HG02938 (cell line): Measurements from ENCODE around the gene PSMC5.
"Not testable (repeated sequence)": the region's sequence is repeated elsewhere in the genome, so short reads cannot be mapped to it uniquely, and the experiment has no call there.

Experiments used
- ATAC-seq: cut with Tn5 transposase; IDR thresholded peaks from one replicate; pipeline ENCODE4 v1.9.1; 2021; ENCODE audit warnings: mild to moderate bottlenecking, moderate library complexity; ENCODE audit not compliant: unreplicated experiment

PSMC5 gene

GRCh38 chr17:63838631-63839171, 11.5 kb downstream of the PSMC5 start:
- no peak for ATAC-seq

DNA sequence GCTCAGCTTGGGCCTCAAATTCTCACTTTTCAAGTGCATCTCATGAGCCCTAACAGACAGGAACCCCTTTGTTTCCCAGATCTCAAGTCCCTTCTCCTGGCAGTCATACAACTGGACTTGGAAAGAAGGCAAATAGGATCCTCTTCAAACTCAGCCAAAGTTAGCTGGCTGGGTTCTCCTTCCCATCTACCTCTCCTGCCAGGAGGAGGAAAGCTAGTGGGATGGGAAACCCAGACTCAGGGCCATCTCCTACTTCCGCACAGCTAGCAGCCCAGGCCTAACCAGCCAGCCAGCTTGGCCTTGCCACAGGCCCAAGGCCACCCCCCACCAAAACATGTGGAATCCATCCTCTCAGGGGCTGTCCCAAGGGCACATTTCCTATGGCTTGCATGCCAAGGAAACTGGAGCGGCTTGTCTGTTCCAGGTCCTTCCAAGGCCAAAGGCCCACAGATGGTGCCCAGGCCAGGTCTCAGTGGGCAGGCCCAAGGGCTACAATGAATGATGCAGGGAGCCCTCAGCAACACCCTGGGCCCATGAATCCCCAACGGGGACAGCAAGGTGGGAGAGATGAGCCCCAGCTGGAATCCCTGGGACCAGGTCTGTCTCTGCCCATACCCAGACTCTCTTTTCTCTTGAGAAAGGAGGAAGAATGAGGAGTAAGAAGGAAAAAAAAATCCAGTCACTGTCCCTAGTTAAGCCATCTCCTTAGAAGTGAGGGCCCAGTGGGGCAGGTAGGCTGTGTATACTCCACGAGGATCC, 13.5 kb downstream of the PSMC5 start:
- ATAC-seq, result no peak

GRCh38 chr17:63841350-63842172, 14.3 kb downstream of the PSMC5 start:
- ATAC-seq, result no peak

DNA sequence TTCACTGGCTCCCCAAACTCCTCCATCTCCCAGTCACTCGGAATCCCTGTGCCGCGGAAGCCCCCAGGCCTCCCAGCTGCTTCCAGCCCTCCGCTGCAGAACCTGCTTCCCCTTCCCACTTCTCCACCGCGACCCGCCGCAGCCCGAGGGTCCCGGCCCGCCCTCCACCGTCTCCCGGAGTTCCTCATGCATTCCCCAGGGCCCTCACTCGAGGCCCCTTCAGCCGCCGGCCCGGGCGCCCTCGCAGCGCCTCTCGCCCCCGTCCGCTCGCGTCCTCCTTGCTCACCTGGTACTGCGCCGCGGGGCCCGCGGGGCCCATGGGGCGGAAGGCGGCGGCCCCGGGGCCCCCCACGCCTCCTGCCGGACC, 14.9 kb downstream of the PSMC5 start:
- peak; percentile 23 for ATAC-seq

DNA sequence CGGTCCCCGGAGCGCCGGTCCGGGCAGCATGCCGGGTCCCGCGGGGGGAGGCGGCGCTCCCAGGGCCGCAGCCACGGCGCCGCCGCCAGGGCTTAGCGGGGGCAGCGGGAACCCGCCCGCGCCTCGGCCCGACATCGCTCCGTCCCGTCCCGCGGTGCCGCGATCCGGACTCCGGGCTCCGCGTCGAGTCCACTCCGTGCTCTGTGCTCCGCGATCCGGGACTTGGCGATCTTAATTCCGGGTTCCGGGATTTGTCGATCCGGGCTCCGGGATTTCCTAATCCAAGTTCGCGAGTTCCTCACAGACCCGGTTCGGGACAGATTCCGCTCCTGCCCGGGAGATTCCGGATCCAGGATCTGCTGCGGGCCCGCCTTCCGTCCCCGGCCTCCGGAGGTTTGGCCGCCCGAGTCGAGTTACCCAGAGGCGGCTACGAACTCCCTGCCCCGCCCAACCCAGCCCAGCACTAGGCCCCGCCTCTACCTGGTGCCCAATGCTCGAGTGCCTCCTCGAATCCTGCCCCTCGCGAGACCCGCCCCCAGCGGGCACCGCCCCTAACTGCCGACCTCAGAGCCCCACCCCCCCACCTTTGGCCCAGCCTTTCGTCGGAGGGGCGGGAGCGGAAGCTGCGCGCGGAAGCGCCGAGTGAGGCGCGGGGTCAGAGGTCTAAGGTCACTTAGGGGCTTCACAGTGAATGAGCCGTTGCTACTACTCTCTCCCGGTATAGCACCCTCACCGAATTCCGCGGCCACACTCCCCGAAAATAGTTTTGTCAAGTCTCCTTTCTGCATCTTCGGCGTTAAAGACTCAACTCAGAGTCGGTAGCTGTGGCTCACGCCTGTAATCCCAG, 15.5 kb downstream of the PSMC5 start, which contains the start of gene SMARCD2:
SMARCD2 (minus strand) TSS at position 146 of the 847 bp plus-strand sequence; CDS start at position 135, 11 bp downstream.
- ATAC-seq, result peak; percentile 73

GRCh38 chr17:63843387-63843888, 16.2 kb downstream of the PSMC5 start:
- not testable (repeated sequence) for ATAC-seq

- ATAC-seq, result no peak
Measured at GRCh38 chr17:63843910-63844677, 16.9 kb downstream of the PSMC5 start.

DNA sequence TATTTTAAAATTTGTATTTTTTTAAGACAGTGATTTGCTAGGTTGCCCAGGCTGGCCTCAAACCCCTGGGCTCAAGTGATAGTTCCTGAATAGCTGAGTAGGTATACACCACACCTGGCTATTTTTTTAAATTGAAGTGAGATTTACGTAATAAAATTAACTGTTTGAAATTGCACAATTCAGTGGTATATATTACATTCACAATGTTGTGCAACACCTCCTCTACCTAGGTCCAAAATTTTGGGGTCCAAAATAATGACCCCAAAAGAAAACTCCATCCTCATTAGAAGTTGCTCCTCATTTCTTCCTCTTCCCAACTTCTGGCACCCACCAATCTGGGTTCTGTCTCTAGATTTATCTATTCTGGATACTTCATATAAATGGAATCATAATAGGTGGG, 18.3 kb downstream of the PSMC5 start:
- no peak for ATAC-seq

GRCh38 chr17:63847525-63848249, 20.5 kb downstream of the PSMC5 start:
- no peak for ATAC-seq

- ATAC-seq, result peak; percentile 81
Measured at GRCh38 chr17:63848834-63849689, 21.8 kb downstream of the PSMC5 start.

DNA sequence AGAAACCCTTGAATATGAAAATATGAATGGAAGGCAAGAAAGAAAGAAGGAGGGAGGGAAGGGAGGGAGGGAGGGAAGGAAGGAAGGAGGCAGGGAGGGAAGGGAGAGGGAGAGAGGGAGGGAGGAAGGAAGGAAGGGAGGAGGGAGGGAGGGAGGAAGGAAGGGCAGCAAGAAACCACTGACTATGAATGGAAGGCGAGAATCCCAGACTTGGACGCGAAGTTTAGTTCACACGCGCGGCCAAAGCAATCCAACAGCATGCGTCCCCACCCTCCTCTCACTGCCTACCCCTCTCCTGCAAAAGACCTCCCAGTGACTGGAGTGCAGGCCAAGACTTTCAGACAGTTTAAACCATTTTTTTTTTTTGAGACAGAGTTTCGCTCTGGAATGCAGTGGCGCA, 23.2 kb downstream of the PSMC5 start:
- no peak for ATAC-seq

DNA sequence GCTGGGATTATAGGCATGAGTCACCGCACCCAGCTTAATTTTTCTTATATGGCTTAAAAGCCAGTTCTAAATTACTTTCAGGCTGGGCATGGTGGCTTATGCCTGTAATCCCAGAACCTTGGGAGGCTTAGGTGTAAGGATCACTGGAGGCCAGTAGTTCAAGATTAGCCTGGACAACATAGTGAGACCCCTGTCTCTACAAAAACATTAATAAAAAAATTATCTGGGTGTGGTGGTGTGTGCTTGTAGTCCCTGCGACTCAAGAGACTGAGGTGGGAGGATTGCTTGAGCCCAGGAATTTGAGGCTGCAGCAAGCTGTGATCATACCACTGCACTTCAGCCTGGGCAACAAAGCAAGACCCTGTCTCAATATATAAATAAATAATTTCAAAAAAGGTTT, 26.0 kb downstream of the PSMC5 start:
- ATAC-seq, result no peak

GRCh38 chr17:63854709-63855108, 27.5 kb downstream of the PSMC5 start:
- ATAC-seq, result no peak

- ATAC-seq, result no peak
Measured at GRCh38 chr17:63855185-63855584, 28.0 kb downstream of the PSMC5 start.

DNA sequence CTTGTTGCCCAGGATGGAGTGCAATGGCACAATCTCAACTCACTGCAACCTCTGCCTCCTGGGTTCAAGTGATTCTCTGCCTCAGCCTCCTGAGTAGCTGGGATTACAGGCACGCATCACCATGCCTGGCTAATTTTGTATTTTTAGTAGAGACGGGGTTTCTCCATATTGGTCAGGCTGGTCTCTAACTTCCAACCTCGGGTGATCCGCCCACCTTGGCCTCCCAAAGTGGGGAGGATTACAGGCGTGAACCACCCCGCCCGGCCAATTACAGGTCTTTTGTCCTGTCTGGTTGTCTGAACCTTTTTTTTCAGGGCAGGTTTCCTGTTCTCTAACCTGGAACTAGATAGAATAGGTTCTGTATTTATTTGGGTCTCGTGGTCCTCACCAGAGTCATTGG, 29.2 kb downstream of the PSMC5 start:
- ATAC-seq, result not testable (repeated sequence)

DNA sequence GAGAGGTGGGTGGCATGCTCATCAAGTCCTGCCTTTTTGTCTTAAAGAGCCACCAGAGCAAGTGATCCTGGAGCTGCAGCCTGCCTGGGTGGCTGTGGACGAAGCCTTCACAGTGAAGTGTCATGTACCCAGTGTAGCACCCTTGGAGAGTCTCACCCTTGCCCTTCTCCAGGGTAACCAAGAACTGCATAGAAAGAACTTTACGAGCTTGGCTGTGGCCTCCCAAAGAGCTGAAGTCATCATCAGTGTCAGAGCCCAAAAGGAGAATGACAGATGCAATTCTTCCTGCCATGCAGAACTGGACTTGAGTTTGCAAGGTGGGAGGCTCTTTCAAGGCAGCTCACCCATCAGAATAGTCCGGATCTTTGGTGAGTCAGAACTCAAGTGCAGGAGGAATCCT, 32.0 kb downstream of the PSMC5 start:
- no peak for ATAC-seq

DNA sequence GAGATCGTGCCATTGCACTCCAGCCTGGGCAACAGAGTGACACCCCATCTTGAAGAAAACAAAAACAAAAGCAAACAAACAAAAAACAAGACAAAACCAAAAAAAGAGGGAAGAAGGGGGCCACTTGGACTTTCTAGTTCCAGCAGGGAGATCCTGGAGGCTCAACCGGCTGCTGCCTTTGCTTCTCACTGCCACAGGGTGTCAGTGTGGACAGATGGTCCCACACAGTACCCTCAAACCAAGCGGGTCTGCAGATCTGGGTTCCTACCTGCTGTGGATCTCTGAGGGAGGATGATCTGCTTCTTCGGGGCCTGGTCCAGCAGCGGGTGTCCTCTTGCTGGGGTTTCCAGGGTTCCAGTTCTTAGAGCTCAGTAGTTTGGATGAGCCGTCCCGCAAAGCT, 39.4 kb downstream of the PSMC5 start:
- ATAC-seq, result not testable (repeated sequence)
